Coronary artery (tissue), 2 donors: Measurements from ENCODE around the gene MPC1.
"Not testable (repeated sequence)": the region's sequence is repeated elsewhere in the genome, so short reads cannot be mapped to it uniquely, and the experiment has no call there.

Source experiments
- DNase-seq: peaks from one replicate; pipeline ENCODE4 v3.0.0-alpha.2; 2017; ENCODE audit warnings: low spot score
- H3K27ac ChIP-seq, 2 donors: fragments of 200-600 bp; sonication (generic); one replicate each; pipeline ENCODE4 v1.5.1; 2016 to 2019
- H3K4me3 ChIP-seq: fragments of 200-600 bp; sonication (generic); 2 replicates; pipeline ENCODE4 v1.5.1; 2016; ENCODE audit warnings: mild to moderate bottlenecking, moderate library complexity
- TF ChIP-seq, protein P1 (sequence below): fragments of 200-600 bp; sonication (generic); IDR thresholded peaks from one replicate; pipeline ENCODE4 v1.5.1; 2019; ENCODE audit warnings: antibody characterized with exemption

MPC1 gene

DNA sequence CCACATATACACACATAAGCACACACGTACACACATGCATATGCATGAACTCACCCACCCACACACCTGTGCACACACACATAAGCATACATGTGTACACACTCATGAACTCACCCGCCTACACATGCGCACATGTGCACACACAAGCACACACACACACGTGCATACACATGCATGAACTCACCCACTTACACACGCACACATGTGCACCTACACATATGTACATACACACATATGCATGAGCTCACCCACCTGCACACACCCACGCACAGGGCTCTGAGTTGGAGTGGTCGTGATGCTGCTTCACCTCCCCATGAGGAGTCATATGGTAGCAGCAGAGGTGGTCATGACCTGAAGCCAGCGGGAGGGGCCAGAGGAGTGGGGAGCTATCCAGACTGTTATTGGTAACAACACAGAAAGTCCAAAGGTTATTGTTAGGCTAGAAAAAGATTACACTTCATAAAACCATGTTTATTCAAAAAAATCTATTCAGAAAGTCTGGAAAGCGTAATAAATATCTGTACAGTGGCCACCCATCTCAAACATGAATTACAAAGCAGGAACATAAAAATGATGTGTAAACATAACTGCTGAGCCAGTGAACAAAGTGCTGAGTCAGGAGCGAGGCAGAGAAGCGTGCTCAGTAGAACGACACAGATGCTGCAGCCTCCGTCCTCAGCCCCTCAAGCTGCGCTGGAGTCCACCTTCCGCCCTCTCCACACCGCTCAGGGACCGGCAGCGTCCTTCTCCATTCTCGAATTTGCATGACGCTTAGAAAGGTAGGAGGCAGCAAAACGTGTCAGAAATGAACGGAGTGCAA, 26.4 kb upstream of the MPC1 start:
- DNase-seq = no peak
- TF ChIP-seq, protein P1, sequence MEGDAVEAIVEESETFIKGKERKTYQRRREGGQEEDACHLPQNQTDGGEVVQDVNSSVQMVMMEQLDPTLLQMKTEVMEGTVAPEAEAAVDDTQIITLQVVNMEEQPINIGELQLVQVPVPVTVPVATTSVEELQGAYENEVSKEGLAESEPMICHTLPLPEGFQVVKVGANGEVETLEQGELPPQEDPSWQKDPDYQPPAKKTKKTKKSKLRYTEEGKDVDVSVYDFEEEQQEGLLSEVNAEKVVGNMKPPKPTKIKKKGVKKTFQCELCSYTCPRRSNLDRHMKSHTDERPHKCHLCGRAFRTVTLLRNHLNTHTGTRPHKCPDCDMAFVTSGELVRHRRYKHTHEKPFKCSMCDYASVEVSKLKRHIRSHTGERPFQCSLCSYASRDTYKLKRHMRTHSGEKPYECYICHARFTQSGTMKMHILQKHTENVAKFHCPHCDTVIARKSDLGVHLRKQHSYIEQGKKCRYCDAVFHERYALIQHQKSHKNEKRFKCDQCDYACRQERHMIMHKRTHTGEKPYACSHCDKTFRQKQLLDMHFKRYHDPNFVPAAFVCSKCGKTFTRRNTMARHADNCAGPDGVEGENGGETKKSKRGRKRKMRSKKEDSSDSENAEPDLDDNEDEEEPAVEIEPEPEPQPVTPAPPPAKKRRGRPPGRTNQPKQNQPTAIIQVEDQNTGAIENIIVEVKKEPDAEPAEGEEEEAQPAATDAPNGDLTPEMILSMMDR = no peak

DNA sequence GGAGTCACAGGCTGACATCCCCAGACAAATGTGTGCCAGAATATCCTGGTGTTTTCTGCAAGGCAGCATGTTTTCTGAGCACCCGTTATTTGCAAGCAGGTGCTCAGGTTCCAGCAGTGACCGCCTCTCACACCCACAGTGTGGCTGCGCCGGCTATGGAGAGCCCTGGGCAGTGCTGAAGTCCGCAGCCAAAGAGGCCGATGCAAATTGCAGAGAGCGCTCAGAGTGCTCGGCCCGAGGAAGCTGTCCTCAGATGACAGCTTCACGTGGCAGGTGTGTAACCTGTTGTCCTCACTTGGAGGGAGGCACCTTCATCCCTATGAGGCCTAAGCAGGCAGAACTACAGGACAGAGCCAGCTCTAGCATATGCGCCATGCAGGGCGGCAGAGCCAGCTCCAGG, 23.5 kb upstream of the MPC1 start:
- Histone ChIP-seq H3K4me3 (no peak overlapping the region), H3K27ac (no peak overlapping the region)
- DNase-seq = no peak
- TF ChIP-seq, protein P1 = no peak

More for the DNA sequence above, 26.4 kb upstream of the MPC1 start:
- Histone ChIP-seq H3K4me3 (no peak overlapping the region), H3K27ac (no peak overlapping the region)

DNA sequence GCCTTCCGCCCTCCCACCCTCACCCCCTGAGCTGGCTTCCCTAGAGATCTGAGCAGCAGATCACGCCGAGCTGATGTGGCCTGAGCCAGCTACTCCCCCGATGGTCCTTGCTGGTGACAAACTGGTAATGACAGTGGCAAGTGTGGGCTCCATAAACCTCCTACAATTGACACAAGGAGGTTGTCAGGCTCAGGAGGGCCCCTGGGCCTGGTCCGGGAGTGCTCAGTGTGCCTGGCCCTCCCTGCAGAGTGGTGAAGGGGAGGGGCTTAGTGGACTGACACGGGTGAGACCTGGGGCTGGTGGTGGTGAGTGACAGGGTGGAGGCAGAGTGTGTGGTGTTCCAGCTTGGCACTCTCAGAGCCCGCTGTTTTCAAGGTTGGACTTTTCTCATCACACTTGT, 22.6 kb upstream of the MPC1 start:
- Histone ChIP-seq H3K27ac (no peak overlapping the region), H3K4me3 (no peak overlapping the region)
- TF ChIP-seq, protein P1 = no peak
- no peak for DNase-seq

DNA sequence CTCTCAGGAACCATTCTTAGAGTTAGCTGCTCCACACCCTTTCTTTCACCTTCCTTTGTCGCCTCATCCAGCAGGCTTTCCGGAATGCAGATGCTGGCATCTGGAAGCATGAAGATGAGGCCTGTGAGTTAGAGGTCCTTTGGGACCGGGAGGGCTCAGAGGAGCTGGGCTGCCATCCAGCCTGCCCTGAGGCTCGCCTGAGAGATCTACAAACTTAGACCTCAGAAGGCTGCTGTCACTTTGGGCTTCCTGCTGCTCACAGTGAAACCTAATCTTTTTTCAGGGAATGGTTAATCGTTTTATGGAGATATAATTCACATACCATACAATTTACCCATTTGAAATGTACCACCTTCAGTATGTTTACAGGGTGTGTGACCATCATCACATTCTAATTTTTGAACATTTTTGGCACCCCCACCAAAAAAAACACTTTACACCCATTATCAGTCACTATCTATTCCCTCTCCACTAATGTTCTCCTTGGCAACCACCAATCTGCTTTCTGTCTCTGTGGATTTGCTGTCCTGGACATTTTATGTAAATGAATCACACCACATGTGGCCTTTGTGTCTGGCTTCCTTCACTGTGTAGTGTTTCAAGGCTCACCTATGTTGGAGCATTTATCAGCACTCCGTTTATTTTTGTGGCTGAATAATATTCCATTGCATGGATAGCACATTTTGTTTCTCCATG, 20.0 kb upstream of the MPC1 start:
- no peak overlapping the region for H3K27ac ChIP-seq
- no peak overlapping the region for H3K4me3 ChIP-seq
- DNase-seq = no peak
- TF ChIP-seq, protein P1 = no peak

DNA sequence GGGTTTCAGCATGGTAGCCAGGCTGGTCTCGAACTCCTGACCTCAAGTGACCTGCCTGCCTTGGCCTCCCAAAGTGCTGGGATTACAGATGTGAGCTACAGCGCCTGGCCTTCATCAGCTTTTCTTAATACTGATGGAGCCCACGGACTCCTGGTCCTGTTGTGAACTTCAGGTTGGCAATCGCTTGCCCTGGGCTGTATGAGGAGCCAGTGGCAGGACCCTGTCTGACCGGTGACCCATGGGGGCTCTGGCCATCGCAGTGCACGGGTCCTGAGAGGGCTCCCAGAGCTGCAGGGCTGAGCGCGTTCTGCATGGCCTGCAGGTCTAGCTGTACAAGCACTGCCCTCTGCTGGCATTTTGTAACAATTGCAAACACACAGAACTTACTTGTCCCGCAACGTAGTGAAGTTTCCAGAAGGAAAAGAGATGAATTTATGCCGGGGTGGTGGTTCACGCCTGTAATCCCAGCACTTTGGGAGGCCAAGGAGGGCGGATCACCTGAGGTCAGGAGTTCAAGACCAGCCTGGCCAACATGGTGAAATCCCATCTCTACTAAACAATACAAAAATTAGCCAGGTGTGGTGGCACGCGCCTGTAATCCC, 18.0 kb upstream of the MPC1 start:
- not testable (repeated sequence) for H3K27ac ChIP-seq, DNase-seq, H3K4me3 ChIP-seq
- TF ChIP-seq, protein P1 = peak; percentile 72

DNA sequence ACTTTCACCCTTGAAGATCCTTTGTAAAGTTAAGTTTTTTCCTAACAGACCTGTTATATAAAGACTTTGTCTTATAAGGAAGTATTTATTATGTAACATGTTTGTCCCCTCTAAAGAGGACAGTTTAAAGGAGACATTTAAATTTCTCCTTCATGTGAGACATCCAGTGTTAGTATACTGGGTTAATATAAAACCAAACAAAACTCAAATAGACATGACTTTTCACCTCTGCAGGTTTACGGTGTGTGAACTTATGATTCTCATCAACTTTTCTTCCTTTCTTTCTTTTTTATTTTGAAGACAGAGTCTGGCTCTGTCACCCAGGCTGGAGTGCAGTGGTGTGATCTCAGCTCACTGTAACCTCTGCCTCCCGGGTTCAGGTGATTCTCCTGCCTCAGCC, 17.4 kb upstream of the MPC1 start:
- no peak for DNase-seq

More for the DNA sequence above, 17.4 kb upstream of the MPC1 start:
- TF ChIP-seq, protein P1 = no peak
- no peak overlapping the region for H3K4me3 ChIP-seq
- no peak overlapping the region for H3K27ac ChIP-seq
